ENCODE data around the gene F2RL3. TPM values are rescaled to one million over a fixed set of nuclear protein-coding genes. Genes with fewer than 3 reads are reported as not detected.
"Not testable (repeated sequence)": the region's sequence is repeated elsewhere in the genome, so short reads cannot be mapped to it uniquely, and the experiment has no call there.

The F2RL3 gene
- total RNA-seq, 2 donors from 2014 or later: 5.9 to 6.4 TPM

- H3K9me3 ChIP-seq: peaks cover 0 to 29% of the 10 kb centered on the region in 2 donors
- no peak overlapping the region for H3K4me3 ChIP-seq
- no peak for DNase-seq (ENCODE audit: low spot score)
- no peak overlapping the region for H3K27ac ChIP-seq
- TF ChIP-seq, protein P1, sequence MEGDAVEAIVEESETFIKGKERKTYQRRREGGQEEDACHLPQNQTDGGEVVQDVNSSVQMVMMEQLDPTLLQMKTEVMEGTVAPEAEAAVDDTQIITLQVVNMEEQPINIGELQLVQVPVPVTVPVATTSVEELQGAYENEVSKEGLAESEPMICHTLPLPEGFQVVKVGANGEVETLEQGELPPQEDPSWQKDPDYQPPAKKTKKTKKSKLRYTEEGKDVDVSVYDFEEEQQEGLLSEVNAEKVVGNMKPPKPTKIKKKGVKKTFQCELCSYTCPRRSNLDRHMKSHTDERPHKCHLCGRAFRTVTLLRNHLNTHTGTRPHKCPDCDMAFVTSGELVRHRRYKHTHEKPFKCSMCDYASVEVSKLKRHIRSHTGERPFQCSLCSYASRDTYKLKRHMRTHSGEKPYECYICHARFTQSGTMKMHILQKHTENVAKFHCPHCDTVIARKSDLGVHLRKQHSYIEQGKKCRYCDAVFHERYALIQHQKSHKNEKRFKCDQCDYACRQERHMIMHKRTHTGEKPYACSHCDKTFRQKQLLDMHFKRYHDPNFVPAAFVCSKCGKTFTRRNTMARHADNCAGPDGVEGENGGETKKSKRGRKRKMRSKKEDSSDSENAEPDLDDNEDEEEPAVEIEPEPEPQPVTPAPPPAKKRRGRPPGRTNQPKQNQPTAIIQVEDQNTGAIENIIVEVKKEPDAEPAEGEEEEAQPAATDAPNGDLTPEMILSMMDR (IDR thresholded peaks at IDR 0.05): no peak
- no peaks in the 10 kb centered on the region for H3K36me3 ChIP-seq
- H3K4me1 ChIP-seq: no peaks in the 10 kb centered on the region
- H3K27me3 ChIP-seq: no peaks in the 10 kb centered on the region
Measured at GRCh38 chr19:16930753-16931152, 42.0 kb downstream of the F2RL3 start.

DNA sequence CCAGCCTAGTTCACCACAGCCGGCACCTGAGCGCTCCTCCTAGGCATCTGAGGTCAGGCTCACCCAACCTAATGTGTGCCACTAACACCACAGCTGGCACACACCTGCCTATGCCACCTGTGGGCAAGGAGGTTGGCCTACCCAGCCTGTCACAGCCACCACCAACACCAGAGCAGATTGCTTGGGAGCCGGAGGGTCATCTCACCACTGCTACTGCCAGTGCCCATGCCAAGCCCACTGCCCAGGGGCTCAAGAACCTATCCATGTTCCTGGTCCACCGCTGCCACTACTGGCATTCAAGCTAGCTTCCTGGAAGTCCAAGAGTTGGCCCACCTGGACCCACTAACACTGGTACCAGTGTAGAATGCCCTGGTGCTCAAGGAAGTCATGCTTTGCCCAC, 42.5 kb downstream of the F2RL3 start:
- H3K4me1 ChIP-seq: no peaks in the 10 kb centered on the region
- TF ChIP-seq, protein P1 (IDR thresholded peaks at IDR 0.05): no peak
- peaks cover 0 to 30% of the 10 kb centered on the region in 2 donors for H3K9me3 ChIP-seq
- H3K4me3 ChIP-seq: no peak overlapping the region
- no peak for DNase-seq (ENCODE audit: low spot score)
- no peak overlapping the region for H3K27ac ChIP-seq
- no peaks in the 10 kb centered on the region for H3K27me3 ChIP-seq
- H3K36me3 ChIP-seq: no peaks in the 10 kb centered on the region

DNA sequence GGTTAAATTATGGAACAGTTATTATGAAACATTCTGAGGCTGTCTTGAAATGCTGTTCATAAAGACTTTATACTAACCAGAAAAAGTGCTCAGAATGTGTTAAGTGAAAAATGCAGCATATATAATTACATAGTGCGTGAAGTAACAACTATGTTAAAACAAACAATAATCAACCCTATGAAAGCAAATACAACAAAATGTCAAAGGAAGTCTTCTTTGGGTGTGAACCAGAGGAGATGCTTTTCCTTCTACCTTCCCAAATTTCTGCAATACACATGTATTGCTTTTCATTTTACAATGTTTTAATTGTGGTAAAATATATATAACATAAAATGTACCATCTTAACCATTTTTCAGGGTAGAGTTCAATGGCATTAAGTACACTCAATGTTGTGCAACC, 45.7 kb downstream of the F2RL3 start:
- no peaks in the 10 kb centered on the region for H3K27me3 ChIP-seq
- no peaks in the 10 kb centered on the region for H3K4me1 ChIP-seq
- H3K9me3 ChIP-seq: peaks cover 0 to 26% of the 10 kb centered on the region in 2 donors
- TF ChIP-seq, protein P1 (IDR thresholded peaks at IDR 0.05): no peak
- no peak overlapping the region for H3K27ac ChIP-seq
- no peak for DNase-seq (ENCODE audit: low spot score)
- no peaks in the 10 kb centered on the region for H3K36me3 ChIP-seq
- no peak overlapping the region for H3K4me3 ChIP-seq

DNA sequence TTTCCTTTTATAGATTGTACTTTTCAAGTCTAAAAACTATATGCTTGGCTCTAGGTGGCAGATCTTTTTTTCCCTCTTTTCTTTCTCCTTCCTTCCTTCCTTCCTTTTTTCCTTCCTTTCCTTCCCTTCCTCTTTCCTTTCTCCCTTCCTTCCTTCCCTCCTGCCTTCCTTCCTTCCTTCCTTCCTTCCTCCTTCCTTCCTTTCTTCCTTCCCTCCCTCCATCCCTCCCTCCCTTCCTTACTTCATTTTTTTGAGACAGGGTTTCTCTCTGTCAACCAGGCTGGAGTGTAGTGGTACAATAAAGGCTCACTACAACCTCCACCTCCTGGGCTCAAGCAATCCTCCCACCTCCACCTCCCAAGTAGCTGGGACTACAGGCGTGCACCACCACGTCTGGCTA, 48.1 kb downstream of the F2RL3 start:
- no peaks in the 10 kb centered on the region for H3K4me1 ChIP-seq
- H3K36me3 ChIP-seq: no peaks in the 10 kb centered on the region
- no peak overlapping the region for H3K4me3 ChIP-seq
- DNase-seq (ENCODE audit: low spot score): no peak
- TF ChIP-seq, protein P1 (IDR thresholded peaks at IDR 0.05): no peak
- peaks cover 0 to 23% of the 10 kb centered on the region in 2 donors for H3K9me3 ChIP-seq
- H3K27ac ChIP-seq: no peak overlapping the region
- no peaks in the 10 kb centered on the region for H3K27me3 ChIP-seq

GRCh38 chr19:16937796-16938195, 49.0 kb downstream of the F2RL3 start:
- not testable (repeated sequence) for H3K27ac ChIP-seq; H3K27me3 ChIP-seq; H3K4me3 ChIP-seq; H3K4me1 ChIP-seq; DNase-seq (ENCODE audit: low spot score); H3K36me3 ChIP-seq
- H3K9me3 ChIP-seq: peaks cover 0 to 21% of the 10 kb centered on the region in 2 donors

DNA sequence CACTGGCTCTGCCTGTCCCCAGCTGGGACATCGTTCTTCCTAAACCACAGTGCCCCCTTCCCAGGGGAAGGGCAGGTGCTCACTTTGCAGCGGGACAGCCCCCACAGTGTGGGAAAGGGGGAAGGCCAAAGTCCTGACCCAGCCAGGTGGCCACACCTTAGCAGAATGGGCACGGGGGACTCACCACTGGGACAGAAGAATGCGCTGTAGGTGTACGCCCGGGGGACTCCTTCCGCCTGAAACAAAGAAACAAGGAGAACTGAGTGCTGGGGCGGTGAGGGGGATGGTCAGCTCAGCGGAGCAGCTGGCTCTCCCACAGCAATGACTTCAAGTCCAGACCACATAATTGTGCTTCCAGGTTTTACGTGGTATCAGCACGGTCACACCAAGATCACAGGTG, 49.4 kb downstream of the F2RL3 start:
- DNase-seq (ENCODE audit: low spot score): no peak
- TF ChIP-seq, protein P1 (IDR thresholded peaks at IDR 0.05): no peak
- no peak overlapping the region for H3K4me3 ChIP-seq
- no peak overlapping the region for H3K27ac ChIP-seq
- H3K36me3 ChIP-seq: no peaks in the 10 kb centered on the region
- H3K27me3 ChIP-seq: no peaks in the 10 kb centered on the region
- no peaks in the 10 kb centered on the region for H3K4me1 ChIP-seq
- H3K9me3 ChIP-seq: peaks cover 0 to 17% of the 10 kb centered on the region in 2 donors

DNA sequence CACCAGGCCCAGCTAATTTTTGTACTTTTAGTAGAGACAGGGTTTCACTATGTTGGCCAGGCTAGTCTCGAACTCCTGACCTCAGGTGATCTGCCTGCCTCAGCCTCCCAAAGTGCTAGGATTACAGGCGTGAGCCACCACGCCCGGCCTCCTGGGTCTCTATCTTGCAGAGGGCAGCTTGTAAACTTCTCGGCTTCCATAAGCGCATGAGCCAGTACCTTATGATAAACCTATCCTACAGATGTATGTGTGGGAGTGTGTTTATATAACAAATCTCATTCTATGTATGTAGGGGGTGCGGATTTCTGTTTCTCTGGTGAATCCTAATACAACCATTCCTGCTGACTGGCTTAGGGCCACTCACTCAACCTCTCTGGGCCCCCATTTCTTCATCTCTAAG, 51.3 kb downstream of the F2RL3 start:
- not testable (repeated sequence) for H3K27me3 ChIP-seq; DNase-seq (ENCODE audit: low spot score); H3K36me3 ChIP-seq; H3K27ac ChIP-seq; H3K4me3 ChIP-seq; H3K9me3 ChIP-seq
- H3K4me1 ChIP-seq: peaks cover 0 to 12% of the 10 kb centered on the region in 2 donors

All from right atrium auricular region (tissue), 2 donors.